ENCODE measurements around the gene NKAIN2.
"Not testable (repeated sequence)": the region's sequence is repeated elsewhere in the genome, so short reads cannot be mapped to it uniquely, and the experiment has no call there.

Gene NKAIN2

GRCh38 chr6:123895806-123896205 lies 92.1 kb downstream of the NKAIN2 start:
- no peak for DNase-seq (ENCODE audit: low read depth)

GRCh38 chr6:123896869-123897268 lies 93.2 kb downstream of the NKAIN2 start:
- no peak for DNase-seq (ENCODE audit: low read depth)

GRCh38 chr6:123897965-123898364 lies 94.3 kb downstream of the NKAIN2 start:
- DNase-seq (ENCODE audit: low read depth), result no peak

- no peak for DNase-seq (ENCODE audit: low read depth)
Observed at GRCh38 chr6:123898665-123899064, 95.0 kb downstream of the NKAIN2 start.

GRCh38 chr6:123899745-123900144 lies 96.1 kb downstream of the NKAIN2 start:
- DNase-seq (ENCODE audit: low read depth), result no peak

- no peak for DNase-seq (ENCODE audit: low read depth)
Observed at GRCh38 chr6:123901436-123901835, 97.8 kb downstream of the NKAIN2 start.

- DNase-seq (ENCODE audit: low read depth), result no peak
Observed at GRCh38 chr6:123902738-123903313, 99.2 kb downstream of the NKAIN2 start.

- DNase-seq (ENCODE audit: low read depth), result no peak
Observed at GRCh38 chr6:123904228-123904627, 100.6 kb downstream of the NKAIN2 start.

GRCh38 chr6:123908797-123909196 lies 105.1 kb downstream of the NKAIN2 start:
- DNase-seq (ENCODE audit: low read depth), result no peak

- no peak for DNase-seq (ENCODE audit: low read depth)
Observed at GRCh38 chr6:123909989-123910388, 106.3 kb downstream of the NKAIN2 start.

- DNase-seq (ENCODE audit: low read depth), result no peak
Observed at GRCh38 chr6:123913863-123914262, 110.2 kb downstream of the NKAIN2 start.

GRCh38 chr6:123923379-123923778 lies 119.7 kb downstream of the NKAIN2 start:
- DNase-seq (ENCODE audit: low read depth), result not testable (repeated sequence)

GRCh38 chr6:123925350-123925749 lies 121.7 kb downstream of the NKAIN2 start:
- no peak for DNase-seq (ENCODE audit: low read depth)

GRCh38 chr6:123925842-123926399 lies 122.3 kb downstream of the NKAIN2 start:
- DNase-seq (ENCODE audit: low read depth), result no peak

- no peak for DNase-seq (ENCODE audit: low read depth)
Observed at GRCh38 chr6:123928529-123928928, 124.9 kb downstream of the NKAIN2 start.

GRCh38 chr6:123931928-123932327 lies 128.3 kb downstream of the NKAIN2 start:
- DNase-seq (ENCODE audit: low read depth), result no peak

- no peak for DNase-seq (ENCODE audit: low read depth)
Observed at GRCh38 chr6:123940551-123940950, 136.9 kb downstream of the NKAIN2 start.

GRCh38 chr6:123941855-123942254 lies 138.2 kb downstream of the NKAIN2 start:
- DNase-seq (ENCODE audit: low read depth), result no peak

GRCh38 chr6:123945386-123945785 lies 141.7 kb downstream of the NKAIN2 start:
- no peak for DNase-seq (ENCODE audit: low read depth)

- no peak for DNase-seq (ENCODE audit: low read depth)
Observed at GRCh38 chr6:123953920-123954319, 150.3 kb downstream of the NKAIN2 start.

- no peak for DNase-seq (ENCODE audit: low read depth)
Observed at GRCh38 chr6:123956492-123957139, 153.0 kb downstream of the NKAIN2 start.

GRCh38 chr6:123962508-123962907 lies 158.8 kb downstream of the NKAIN2 start:
- no peak for DNase-seq (ENCODE audit: low read depth)

- no peak for DNase-seq (ENCODE audit: low read depth)
Observed at GRCh38 chr6:123965894-123966293, 162.2 kb downstream of the NKAIN2 start.

GRCh38 chr6:123966618-123967017 lies 163.0 kb downstream of the NKAIN2 start:
- no peak for DNase-seq (ENCODE audit: low read depth)
